Bronchial epithelial cell (primary cell): Measurements from ENCODE around the gene VGF. TPM values are rescaled to one million over a fixed set of nuclear protein-coding genes. Genes with fewer than 3 reads are reported as not detected.
A peak's percentile ranks its signal among the peaks of the same experiment; 100 is the strongest.

Experiments
- DNase-seq: peaks from one replicate; pipeline ENCODE4 v3.0.0-alpha.2; 2010; ENCODE audit warnings: low read depth
- FAIRE-seq: peaks from 2 replicates; lab custom pipeline; 2011; peaks lifted over from hg19 to GRCh38; lab: Jason Lieb, UNC
- H3K27me3 ChIP-seq: 2 replicates; pipeline ENCODE4 v1.5.1; 2011; ENCODE audit warnings: low read length; ENCODE audit not compliant: control insufficient read depth, insufficient read depth
- H3K36me3 ChIP-seq: 2 replicates; pipeline ENCODE4 v1.5.1; 2011; ENCODE audit warnings: low read length; ENCODE audit not compliant: control insufficient read depth, insufficient read depth
- H3K4me3 ChIP-seq: 2 replicates; pipeline ENCODE4 v1.5.1; 2011; ENCODE audit warnings: mild to moderate bottlenecking, low read depth, low read length, control low read depth
- CTCF ChIP-seq: IDR thresholded peaks from 2 replicates; pipeline ENCODE4 v1.5.1; 2011; ENCODE audit warnings: mild to moderate bottlenecking, moderate library complexity, low read length, control low read depth, inconsistent platforms; ENCODE audit not compliant: insufficient read depth, severe bottlenecking
- total RNA-seq: library from RNA; depleted of rRNA; stranded (reverse); fragments of >200 nt; gene quantifications from 2 replicates; pipeline ENCODE4 v1.2.1, GENCODE V29; 2014

Gene VGF
- total RNA-seq, 1 donor from 2014 or later = not detected

- H3K27me3 ChIP-seq = peaks cover 2% of the 10 kb centered on the region
- no peak for DNase-seq
- FAIRE-seq = no peak
- H3K36me3 ChIP-seq = no peaks in the 10 kb centered on the region
- no peak for TF ChIP-seq CTCF
- no peak overlapping the region for H3K4me3 ChIP-seq
Observed at GRCh38 chr7:101195884-101196283, 30.5 kb upstream of the VGF start.

GRCh38 chr7:101189109-101189508 lies 23.7 kb upstream of the VGF start:
- no peaks in the 10 kb centered on the region for H3K27me3 ChIP-seq
- no peaks in the 10 kb centered on the region for H3K36me3 ChIP-seq
- DNase-seq (no peak), FAIRE-seq (no peak)
- no peak overlapping the region for H3K4me3 ChIP-seq
- no peak for TF ChIP-seq CTCF

DNA sequence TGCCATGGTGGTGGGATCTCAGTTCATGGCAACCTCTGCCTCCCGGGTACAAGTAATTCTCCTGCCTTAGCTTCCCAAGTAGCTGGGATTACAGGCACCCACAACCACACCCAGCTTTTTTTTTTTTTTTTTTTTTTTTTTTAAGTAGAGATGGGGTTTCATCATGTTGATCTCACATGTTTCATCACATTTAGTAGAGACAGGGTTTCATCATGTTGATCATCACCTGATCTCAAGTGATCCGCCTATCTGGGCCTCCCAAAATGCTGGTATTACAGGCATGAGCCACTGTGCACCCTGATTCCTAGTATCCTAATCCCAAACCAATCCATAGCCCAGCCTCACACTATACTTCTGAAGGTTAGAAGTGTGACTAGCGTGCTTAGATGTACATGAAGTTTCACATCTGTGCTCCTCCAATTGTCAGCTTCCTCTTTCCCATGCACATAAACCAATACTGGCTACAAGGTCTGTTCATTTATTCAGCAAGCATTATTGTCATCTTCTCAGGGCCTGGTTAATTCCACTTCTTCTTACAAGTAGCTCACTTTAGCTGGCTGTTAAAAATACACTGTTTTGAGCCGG lies 21.6 kb upstream of the VGF start:
- TF ChIP-seq CTCF = no peak
- Histone ChIP-seq H3K4me3 (no peak overlapping the region), H3K27me3 (no peaks in the 10 kb centered on the region), H3K36me3 (no peaks in the 10 kb centered on the region)
- no peak for FAIRE-seq
- DNase-seq = no peak

- no peak for FAIRE-seq
- H3K36me3 ChIP-seq = no peaks in the 10 kb centered on the region
- TF ChIP-seq CTCF = no peak
Observed at GRCh38 chr7:101186194-101186593, 20.8 kb upstream of the VGF start.

DNA sequence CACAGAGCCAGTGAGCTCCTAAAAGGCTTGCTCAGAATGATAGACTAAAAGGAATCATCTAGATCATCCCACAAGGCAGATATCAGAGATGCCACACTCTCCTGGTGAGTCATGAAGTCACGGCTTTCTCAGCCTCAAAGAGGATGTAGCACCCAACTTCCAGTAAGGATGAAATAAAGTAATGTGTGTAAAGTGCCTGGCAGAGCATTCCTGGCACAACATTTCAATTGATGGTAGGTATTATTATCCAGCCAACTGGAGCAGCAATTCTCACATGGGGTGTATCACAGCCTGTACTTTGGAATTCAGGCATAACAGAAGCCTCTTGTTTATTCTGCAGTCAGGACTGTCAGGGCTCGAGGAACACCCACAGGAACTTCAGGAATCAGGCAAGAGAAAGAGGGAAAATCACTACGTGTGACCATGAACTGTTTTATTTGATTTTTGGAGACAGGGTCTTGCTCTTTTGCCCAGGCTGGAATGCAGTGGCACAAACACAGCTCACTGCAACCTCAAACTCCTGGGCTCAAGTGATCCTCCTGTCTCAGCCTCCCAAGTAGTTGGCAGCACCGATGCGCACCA lies 20.0 kb upstream of the VGF start:
- no peak for TF ChIP-seq CTCF
- Histone ChIP-seq H3K27me3 (peaks cover 6% of the 10 kb centered on the region), H3K36me3 (no peaks in the 10 kb centered on the region), H3K4me3 (no peak overlapping the region)
- peak; percentile 28 for DNase-seq
- no peak for FAIRE-seq

More at GRCh38 chr7:101186194-101186593, 20.8 kb upstream of the VGF start:
- no peak for DNase-seq
- no peak overlapping the region for H3K4me3 ChIP-seq
- no peaks in the 10 kb centered on the region for H3K27me3 ChIP-seq
